Tibial nerve (tissue), 4 donors: ENCODE measurements around the gene IFFO2. TPM values are rescaled to one million over a fixed set of nuclear protein-coding genes. Genes with fewer than 3 reads are reported as not detected.

Source experiments
- DNase-seq, 2 donors: peaks; one replicate each; pipeline ENCODE4 v3.0.0-alpha.2; 2019; ENCODE audit warnings: low spot score in 2 of 2
- H3K27ac ChIP-seq, 4 donors: fragments of 200-600 bp; sonication (generic) in 3 of 4; one replicate each; pipeline ENCODE4 v1.5.1; 2017 to 2019; ENCODE audit warnings: mild to moderate bottlenecking in 1 of 4
- H3K27me3 ChIP-seq, 2 donors: fragments of 200-600 bp; sonication (generic) in 1 of 2; one replicate each; pipeline versions ENCODE4 v1.5.1 to v1.6.0; 2017 to 2019
- H3K36me3 ChIP-seq, 3 donors: fragments of 200-600 bp; sonication (generic); one replicate each; pipeline ENCODE4 v1.5.1; 2018 to 2019
- H3K4me1 ChIP-seq, 4 donors: fragments of 200-600 bp; sonication (generic) in 3 of 4; one replicate each; pipeline ENCODE4 v1.5.1; 2017 to 2019
- H3K4me3 ChIP-seq, 4 donors: fragments of 200-600 bp; sonication (generic) in 3 of 4; one replicate each; pipeline ENCODE4 v1.5.1; 2017 to 2019; ENCODE audit warnings: mild to moderate bottlenecking in 1 of 4, moderate library complexity in 1 of 4
- H3K9me3 ChIP-seq, 4 donors: fragments of 200-600 bp; sonication (generic) in 3 of 4; one replicate each; pipeline ENCODE4 v1.5.1; 2017 to 2019
- EP300 ChIP-seq, 2 donors: sonication (generic); formaldehyde crosslinking; IDR thresholded peaks; one replicate each; pipeline ENCODE4 v1.6.1; 2017; ENCODE audit warnings: antibody characterized with exemption in 2 of 2, mild to moderate bottlenecking in 1 of 2
- POLR2A ChIP-seq, 2 donors: fragments of 450-650 bp; IDR thresholded peaks; one replicate each; pipeline ENCODE4 v1.6.1; 2017; ENCODE audit warnings: antibody characterized with exemption in 2 of 2, mild to moderate bottlenecking in 2 of 2, moderate library complexity in 2 of 2
- WGBS, 2 donors: methylation state at CpG; one replicate each; pipeline ENCODE4 v1.1.5; 2018; 5-methylcytosine and 5-hydroxymethylcytosine counted together
- total RNA-seq, 4 donors: library from RNA; depleted of rRNA; stranded (reverse); fragments of >200 nt; gene quantifications; one replicate each; pipeline ENCODE4 v1.1.0, GENCODE V29; 2016
- TF ChIP-seq, protein P1 (sequence below), 5 experiments: fragments of 200-600 bp in 3 of 5; fragments of 450-650 bp in 2 of 5; sonication (generic) in 3 of 5; IDR thresholded peaks; one replicate each; pipeline ENCODE4 v1.5.1; 2016 to 2019; ENCODE audit warnings: antibody characterized with exemption in 5 of 5, mild to moderate bottlenecking in 3 of 5, moderate library complexity in 2 of 5

Gene IFFO2
- total RNA-seq, 4 donors from 2014 or later: 3.6 to 19.2 (median 9.2) TPM

DNA sequence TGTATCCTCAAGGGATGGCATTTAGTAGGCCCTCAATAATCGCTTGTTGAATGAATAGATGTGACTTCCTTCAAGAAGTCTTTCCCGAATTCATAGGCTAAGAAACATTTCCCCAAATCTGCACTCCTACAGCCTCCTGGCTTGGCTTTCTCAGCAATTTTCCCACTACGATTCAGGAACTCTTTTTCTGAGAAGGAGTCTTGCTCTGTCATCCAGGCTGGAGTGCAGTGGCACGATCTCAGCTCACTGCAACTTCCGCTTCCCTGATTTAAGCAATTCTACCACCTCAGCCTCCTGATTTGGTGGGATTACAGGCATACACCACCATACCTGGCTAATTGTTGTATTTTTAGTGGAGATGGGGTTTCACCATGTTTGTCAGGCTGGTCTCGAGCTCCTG, 37.9 kb upstream of the IFFO2 start:
- Histone ChIP-seq H3K9me3 (no peaks in the 10 kb centered on the region), H3K27ac (no peak overlapping the region), H3K4me1 (peaks cover 0 to 16% (median 0%) of the 10 kb centered on the region in 4 donors), H3K36me3 (no peaks in the 10 kb centered on the region), H3K27me3 (no peaks in the 10 kb centered on the region), H3K4me3 (no peak overlapping the region)
- 74 to 86% methylated on average over 6 of the region's 6 CpGs for WGBS, 2 donors
- no peak for DNase-seq
- no peak for TF ChIP-seq POLR2A (IDR thresholded peaks at IDR 0.05)

DNA sequence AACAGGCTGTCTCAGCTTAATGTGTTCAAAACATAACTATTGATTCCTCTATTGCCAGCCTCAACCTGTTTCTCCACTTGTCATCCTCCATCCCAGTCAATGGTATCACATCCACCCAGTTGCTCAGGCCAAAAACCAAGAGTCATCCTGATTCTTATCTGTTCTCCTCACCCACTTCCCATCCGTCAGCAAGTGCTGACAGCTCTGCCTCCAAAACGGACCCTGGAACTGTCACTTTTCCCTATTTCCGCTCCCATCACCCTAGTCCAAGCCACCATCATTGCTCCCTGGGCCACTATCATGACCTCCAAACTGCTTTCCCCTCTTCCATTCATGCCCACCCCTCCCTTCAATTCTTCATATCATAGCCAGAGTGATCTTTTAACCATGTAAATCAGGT, 36.2 kb upstream of the IFFO2 start:
- 77 to 78% methylated on average over 3 of the region's 3 CpGs for WGBS, 2 donors
- TF ChIP-seq, protein P1, sequence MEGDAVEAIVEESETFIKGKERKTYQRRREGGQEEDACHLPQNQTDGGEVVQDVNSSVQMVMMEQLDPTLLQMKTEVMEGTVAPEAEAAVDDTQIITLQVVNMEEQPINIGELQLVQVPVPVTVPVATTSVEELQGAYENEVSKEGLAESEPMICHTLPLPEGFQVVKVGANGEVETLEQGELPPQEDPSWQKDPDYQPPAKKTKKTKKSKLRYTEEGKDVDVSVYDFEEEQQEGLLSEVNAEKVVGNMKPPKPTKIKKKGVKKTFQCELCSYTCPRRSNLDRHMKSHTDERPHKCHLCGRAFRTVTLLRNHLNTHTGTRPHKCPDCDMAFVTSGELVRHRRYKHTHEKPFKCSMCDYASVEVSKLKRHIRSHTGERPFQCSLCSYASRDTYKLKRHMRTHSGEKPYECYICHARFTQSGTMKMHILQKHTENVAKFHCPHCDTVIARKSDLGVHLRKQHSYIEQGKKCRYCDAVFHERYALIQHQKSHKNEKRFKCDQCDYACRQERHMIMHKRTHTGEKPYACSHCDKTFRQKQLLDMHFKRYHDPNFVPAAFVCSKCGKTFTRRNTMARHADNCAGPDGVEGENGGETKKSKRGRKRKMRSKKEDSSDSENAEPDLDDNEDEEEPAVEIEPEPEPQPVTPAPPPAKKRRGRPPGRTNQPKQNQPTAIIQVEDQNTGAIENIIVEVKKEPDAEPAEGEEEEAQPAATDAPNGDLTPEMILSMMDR (IDR thresholded peaks at IDR 0.05): no peak
- TF ChIP-seq EP300 (IDR thresholded peaks at IDR 0.05) (no peak), POLR2A (IDR thresholded peaks at IDR 0.05) (no peak)
- Histone ChIP-seq H3K4me3 (no peak overlapping the region), H3K27me3 (no peaks in the 10 kb centered on the region), H3K4me1 (peaks cover 0 to under 1% (median 0%) of the 10 kb centered on the region in 4 donors), H3K36me3 (no peaks in the 10 kb centered on the region), H3K9me3 (no peaks in the 10 kb centered on the region), H3K27ac (no peak overlapping the region)
- no peak for DNase-seq

DNA sequence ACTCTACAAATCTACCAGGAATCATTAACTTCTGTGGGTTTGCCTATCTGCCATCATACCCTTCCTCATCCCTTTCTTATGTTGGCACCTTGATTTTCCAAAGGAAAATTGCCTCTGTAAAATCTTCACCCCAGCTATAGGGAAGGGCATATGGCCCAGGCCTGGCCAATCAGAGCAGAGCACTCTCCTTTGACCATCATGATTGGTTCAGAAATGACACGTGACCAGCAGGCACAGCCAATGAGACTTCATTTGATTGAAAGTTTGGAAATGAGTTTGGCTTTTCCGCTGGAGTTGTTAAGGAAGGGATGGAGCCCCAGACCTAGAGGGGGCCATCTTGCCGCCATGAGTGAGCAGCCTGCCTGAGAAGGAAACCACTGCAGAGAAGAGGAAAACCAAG, 35.1 kb upstream of the IFFO2 start:
- DNase-seq: no peak
- Histone ChIP-seq H3K4me3 (no peak overlapping the region), H3K9me3 (no peaks in the 10 kb centered on the region), H3K27ac (no peak overlapping the region), H3K27me3 (peaks cover 0 to 3% of the 10 kb centered on the region in 2 donors), H3K36me3 (no peaks in the 10 kb centered on the region), H3K4me1 (no peaks in the 10 kb centered on the region)
- 93 to 96% methylated on average over 3 of the region's 3 CpGs for WGBS, 2 donors
- TF ChIP-seq, protein P1 (IDR thresholded peaks at IDR 0.05): no peak
- TF ChIP-seq EP300 (IDR thresholded peaks at IDR 0.05): no peak
- no peak for TF ChIP-seq POLR2A (IDR thresholded peaks at IDR 0.05)

DNA sequence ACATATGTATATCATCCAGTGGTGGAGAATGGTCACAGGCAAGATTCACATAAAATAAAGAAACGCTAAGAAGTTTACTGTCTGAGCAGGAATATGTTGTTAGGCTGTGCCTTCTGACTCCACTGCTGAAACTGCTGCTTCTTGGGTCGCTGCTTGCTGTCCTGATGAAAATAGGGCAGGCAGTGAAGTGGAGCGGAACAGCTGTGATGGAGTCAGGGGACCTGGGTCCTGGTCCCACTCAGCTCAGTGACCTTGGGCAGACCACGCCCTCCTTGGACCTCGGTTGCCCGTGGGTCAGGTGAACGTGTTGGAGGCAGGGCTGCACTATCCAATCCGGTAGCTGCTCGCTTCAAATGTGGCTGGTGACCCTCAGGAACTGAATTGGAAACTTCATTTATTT, 33.4 kb upstream of the IFFO2 start:
- Histone ChIP-seq H3K9me3 (no peaks in the 10 kb centered on the region), H3K4me3 (no peak overlapping the region), H3K36me3 (no peaks in the 10 kb centered on the region), H3K27ac (no peak overlapping the region), H3K27me3 (peaks cover 0 to 13% of the 10 kb centered on the region in 2 donors), H3K4me1 (no peaks in the 10 kb centered on the region)
- 76% methylated on average over 9 of the region's 9 CpGs for WGBS, 2 donors
- no peak for DNase-seq
- TF ChIP-seq EP300 (IDR thresholded peaks at IDR 0.05): no peak
- TF ChIP-seq, protein P1 (IDR thresholded peaks at IDR 0.05): no peak
- TF ChIP-seq POLR2A (IDR thresholded peaks at IDR 0.05): no peak

DNA sequence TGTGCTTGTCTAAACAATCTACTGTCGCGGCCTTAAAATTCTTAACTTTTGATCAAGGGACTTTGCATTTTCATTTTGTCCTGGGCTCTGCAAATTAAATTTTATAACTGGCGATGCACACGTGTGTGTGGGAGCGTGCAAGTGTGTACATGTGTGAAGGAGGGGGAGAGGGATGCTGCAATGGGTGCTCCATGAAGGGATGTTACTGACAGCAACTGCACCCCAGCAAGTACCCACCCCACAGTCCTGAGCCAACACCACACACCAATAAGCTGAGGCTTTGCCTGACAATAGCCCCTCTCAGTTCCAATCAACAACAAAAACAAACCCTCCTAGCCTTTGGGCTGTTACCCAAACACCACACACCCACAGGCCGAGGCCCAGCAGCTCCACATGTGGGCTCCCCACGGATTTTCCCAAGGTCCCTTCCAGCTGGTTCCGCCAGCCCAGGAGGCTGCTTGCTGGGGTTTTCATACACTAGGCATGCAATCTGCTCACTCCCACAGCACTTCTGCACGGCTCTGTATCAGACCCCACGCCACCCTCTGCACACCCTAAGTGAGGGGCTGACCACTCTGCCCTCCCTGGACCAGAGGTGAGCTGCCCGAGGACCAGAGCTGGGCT, 32.8 kb upstream of the IFFO2 start:
- WGBS, 2 donors: 63 to 65% methylated on average over 11 of the region's 11 CpGs
- H3K4me1 ChIP-seq: no peaks in the 10 kb centered on the region
- TF ChIP-seq, protein P1 (IDR thresholded peaks at IDR 0.05): no peak
- TF ChIP-seq POLR2A (IDR thresholded peaks at IDR 0.05) (no peak), EP300 (IDR thresholded peaks at IDR 0.05) (no peak)
- peaks cover 0 to 13% of the 10 kb centered on the region in 2 donors for H3K27me3 ChIP-seq
- no peak overlapping the region for H3K4me3 ChIP-seq
- no peak overlapping the region for H3K27ac ChIP-seq
- no peak for DNase-seq
- H3K9me3 ChIP-seq: no peaks in the 10 kb centered on the region
- no peaks in the 10 kb centered on the region for H3K36me3 ChIP-seq
